Loucy (cell line): Measurements from ENCODE around the gene CFAP100.

Experiments used
- CTCF ChIP-seq: fragments of 200-600 bp; sonication (generic); conservative IDR thresholded peaks from 2 replicates; pipeline ENCODE4 v1.5.1; 2014; ENCODE audit warnings: mild to moderate bottlenecking, antibody characterized with exemption, low read length
- EZH2phosphoT487 ChIP-seq: fragments of 200-600 bp; IDR thresholded peaks from 2 replicates; pipeline ENCODE4 v1.6.1; 2018; ENCODE audit warnings: antibody characterized with exemption, mild to moderate bottlenecking, moderate library complexity, borderline replicate concordance

GRCh38 chr3:126482503-126483255 is 88.0 kb downstream of the CFAP100 start:
- TF ChIP-seq CTCF (no peak), EZH2phosphoT487 (no peak)
